ENCODE results near the gene CCDC88B.

The CCDC88B gene

DNA sequence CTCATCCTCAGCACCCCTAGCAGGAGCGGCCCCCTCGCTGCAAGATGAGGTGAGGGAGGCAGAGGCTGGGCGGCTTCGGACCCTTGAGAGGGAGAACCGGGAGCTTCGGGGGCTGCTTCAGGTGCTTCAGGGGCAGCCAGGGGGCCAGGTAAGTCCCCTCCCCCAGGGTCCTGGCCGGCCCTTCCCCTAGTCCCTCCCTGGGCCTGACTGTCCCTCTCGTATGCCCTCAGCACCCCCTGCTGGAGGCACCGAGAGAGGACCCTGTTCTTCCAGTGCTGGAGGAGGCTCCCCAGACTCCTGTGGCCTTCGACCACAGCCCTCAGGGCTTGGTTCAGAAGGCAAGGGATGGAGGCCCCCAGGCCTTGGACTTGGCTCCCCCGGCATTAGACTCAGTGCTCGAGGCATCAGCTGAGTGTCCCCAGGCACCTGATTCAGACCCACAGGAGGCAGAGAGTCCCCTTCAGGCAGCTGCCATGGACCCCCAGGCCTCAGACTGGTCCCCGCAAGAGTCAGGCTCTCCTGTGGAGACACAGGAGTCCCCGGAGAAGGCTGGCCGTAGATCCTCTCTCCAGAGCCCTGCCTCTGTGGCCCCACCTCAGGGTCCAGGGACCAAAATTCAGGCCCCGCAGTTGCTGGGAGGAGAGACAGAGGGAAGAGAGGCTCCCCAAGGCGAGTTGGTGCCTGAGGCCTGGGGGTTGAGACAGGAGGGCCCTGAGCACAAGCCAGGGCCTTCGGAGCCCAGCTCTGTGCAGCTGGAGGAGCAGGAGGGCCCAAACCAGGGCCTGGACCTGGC is 4.0 kb downstream of the CCDC88B start:
- peak; percentile 50 for TF ChIP-seq RAD21 (IDR thresholded peaks at IDR 0.05; ENCODE audit: low read depth)
- TF ChIP-seq, protein P1, sequence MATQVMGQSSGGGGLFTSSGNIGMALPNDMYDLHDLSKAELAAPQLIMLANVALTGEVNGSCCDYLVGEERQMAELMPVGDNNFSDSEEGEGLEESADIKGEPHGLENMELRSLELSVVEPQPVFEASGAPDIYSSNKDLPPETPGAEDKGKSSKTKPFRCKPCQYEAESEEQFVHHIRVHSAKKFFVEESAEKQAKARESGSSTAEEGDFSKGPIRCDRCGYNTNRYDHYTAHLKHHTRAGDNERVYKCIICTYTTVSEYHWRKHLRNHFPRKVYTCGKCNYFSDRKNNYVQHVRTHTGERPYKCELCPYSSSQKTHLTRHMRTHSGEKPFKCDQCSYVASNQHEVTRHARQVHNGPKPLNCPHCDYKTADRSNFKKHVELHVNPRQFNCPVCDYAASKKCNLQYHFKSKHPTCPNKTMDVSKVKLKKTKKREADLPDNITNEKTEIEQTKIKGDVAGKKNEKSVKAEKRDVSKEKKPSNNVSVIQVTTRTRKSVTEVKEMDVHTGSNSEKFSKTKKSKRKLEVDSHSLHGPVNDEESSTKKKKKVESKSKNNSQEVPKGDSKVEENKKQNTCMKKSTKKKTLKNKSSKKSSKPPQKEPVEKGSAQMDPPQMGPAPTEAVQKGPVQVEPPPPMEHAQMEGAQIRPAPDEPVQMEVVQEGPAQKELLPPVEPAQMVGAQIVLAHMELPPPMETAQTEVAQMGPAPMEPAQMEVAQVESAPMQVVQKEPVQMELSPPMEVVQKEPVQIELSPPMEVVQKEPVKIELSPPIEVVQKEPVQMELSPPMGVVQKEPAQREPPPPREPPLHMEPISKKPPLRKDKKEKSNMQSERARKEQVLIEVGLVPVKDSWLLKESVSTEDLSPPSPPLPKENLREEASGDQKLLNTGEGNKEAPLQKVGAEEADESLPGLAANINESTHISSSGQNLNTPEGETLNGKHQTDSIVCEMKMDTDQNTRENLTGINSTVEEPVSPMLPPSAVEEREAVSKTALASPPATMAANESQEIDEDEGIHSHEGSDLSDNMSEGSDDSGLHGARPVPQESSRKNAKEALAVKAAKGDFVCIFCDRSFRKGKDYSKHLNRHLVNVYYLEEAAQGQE (IDR thresholded peaks at IDR 0.05; ENCODE audit: low read depth) = no peak

GRCh38 chr11:64344787-64345186 is 4.8 kb downstream of the CCDC88B start:
- TF ChIP-seq EGR1 (IDR thresholded peaks at IDR 0.05) (no peak), RAD21 (IDR thresholded peaks at IDR 0.05; ENCODE audit: low read depth) (no peak), CREB1 (IDR thresholded peaks at IDR 0.05; ENCODE audit: low read depth) (no peak), FOXM1 (IDR thresholded peaks at IDR 0.05; ENCODE audit: borderline replicate concordance, low read depth) (no peak), NFIC (IDR thresholded peaks at IDR 0.05) (no peak), TCF12 (IDR thresholded peaks at IDR 0.05; ENCODE audit: low read depth) (no peak), TEAD4 (IDR thresholded peaks at IDR 0.05) (no peak), CEBPB (IDR thresholded peaks at IDR 0.05) (no peak), ZBTB7A (IDR thresholded peaks at IDR 0.05; ENCODE audit: low read depth) (no peak), YY1 (IDR thresholded peaks at IDR 0.05; ENCODE audit: low read depth) (no peak), EP300 (IDR thresholded peaks at IDR 0.05; ENCODE audit: borderline replicate concordance) (no peak), TAF1 (IDR thresholded peaks at IDR 0.05; ENCODE audit: low read depth) (no peak)
- TF ChIP-seq, protein P2, sequence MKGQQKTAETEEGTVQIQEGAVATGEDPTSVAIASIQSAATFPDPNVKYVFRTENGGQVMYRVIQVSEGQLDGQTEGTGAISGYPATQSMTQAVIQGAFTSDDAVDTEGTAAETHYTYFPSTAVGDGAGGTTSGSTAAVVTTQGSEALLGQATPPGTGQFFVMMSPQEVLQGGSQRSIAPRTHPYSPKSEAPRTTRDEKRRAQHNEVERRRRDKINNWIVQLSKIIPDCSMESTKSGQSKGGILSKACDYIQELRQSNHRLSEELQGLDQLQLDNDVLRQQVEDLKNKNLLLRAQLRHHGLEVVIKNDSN (IDR thresholded peaks at IDR 0.05) = no peak
- TF ChIP-seq, protein P1 (IDR thresholded peaks at IDR 0.05; ENCODE audit: low read depth) = no peak
- TF ChIP-seq, protein P3, sequence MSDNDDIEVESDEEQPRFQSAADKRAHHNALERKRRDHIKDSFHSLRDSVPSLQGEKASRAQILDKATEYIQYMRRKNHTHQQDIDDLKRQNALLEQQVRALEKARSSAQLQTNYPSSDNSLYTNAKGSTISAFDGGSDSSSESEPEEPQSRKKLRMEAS (IDR thresholded peaks at IDR 0.05) = no peak

- TF ChIP-seq TAF1 (IDR thresholded peaks at IDR 0.05; ENCODE audit: low read depth) = no peak
- no peak for TF ChIP-seq FOXM1 (IDR thresholded peaks at IDR 0.05; ENCODE audit: borderline replicate concordance, low read depth)
- TF ChIP-seq YY1 (IDR thresholded peaks at IDR 0.05; ENCODE audit: low read depth) = no peak
- TF ChIP-seq EGR1 (IDR thresholded peaks at IDR 0.05) = no peak
- TF ChIP-seq, protein P1 (IDR thresholded peaks at IDR 0.05; ENCODE audit: low read depth) = no peak
- TF ChIP-seq ZBTB7A (IDR thresholded peaks at IDR 0.05; ENCODE audit: low read depth) = no peak
- TF ChIP-seq RAD21 (IDR thresholded peaks at IDR 0.05; ENCODE audit: low read depth) = no peak
- TF ChIP-seq NFIC (IDR thresholded peaks at IDR 0.05) = no peak
- TF ChIP-seq, protein P2 (IDR thresholded peaks at IDR 0.05) = no peak
- no peak for TF ChIP-seq TEAD4 (IDR thresholded peaks at IDR 0.05)
- no peak for TF ChIP-seq CEBPB (IDR thresholded peaks at IDR 0.05)
- TF ChIP-seq EP300 (IDR thresholded peaks at IDR 0.05; ENCODE audit: borderline replicate concordance) = no peak
- TF ChIP-seq TCF12 (IDR thresholded peaks at IDR 0.05; ENCODE audit: low read depth) = no peak
- TF ChIP-seq, protein P3 (IDR thresholded peaks at IDR 0.05) = no peak
- TF ChIP-seq CREB1 (IDR thresholded peaks at IDR 0.05; ENCODE audit: low read depth) = no peak
These were observed 7.3 kb downstream of the CCDC88B start for GRCh38 chr11:64347193-64347867.

Data from Ishikawa (cell line).